Measurements from ENCODE around the gene MXI1. TPM values are rescaled to one million over a fixed set of nuclear protein-coding genes. Genes with fewer than 3 reads are reported as not detected.

Gene MXI1
- total RNA-seq, 1 experiment from 2014 or later: 8.4 TPM

GRCh38 chr10:110285501-110285900 lies 78.1 kb downstream of the MXI1 start:
- Mint-ChIP-seq H3K4me1 (ENCODE audit: low read depth, unreplicated experiment) (no peaks in the 10 kb centered on the region), H3K36me3 (ENCODE audit: insufficient read depth, unreplicated experiment) (peaks cover 15% of the 10 kb centered on the region), H3K4me3 (ENCODE audit: low read depth, unreplicated experiment) (no peak overlapping the region), H3K27ac (ENCODE audit: unreplicated experiment) (no peak overlapping the region), H3K9me3 (ENCODE audit: low read depth, unreplicated experiment) (no peaks in the 10 kb centered on the region), H3K27me3 (ENCODE audit: unreplicated experiment) (no peaks in the 10 kb centered on the region)
- no peak for TF ChIP-seq CTCF (IDR thresholded peaks at IDR 0.05; ENCODE audit: unreplicated experiment)
- no peak for DNase-seq
- CTCF ChIA-PET: no interaction called here
- BruUV-seq (replicated peaks): no TSS peak
- intact Hi-C loops (cut with micrococcal nuclease; ENCODE audit: unreplicated experiment): no loop called here

- Mint-ChIP-seq H3K9me3 (ENCODE audit: low read depth, unreplicated experiment) (no peaks in the 10 kb centered on the region), H3K4me3 (ENCODE audit: low read depth, unreplicated experiment) (no peak overlapping the region), H3K36me3 (ENCODE audit: insufficient read depth, unreplicated experiment) (peaks cover 15% of the 10 kb centered on the region), H3K27me3 (ENCODE audit: unreplicated experiment) (no peaks in the 10 kb centered on the region), H3K4me1 (ENCODE audit: low read depth, unreplicated experiment) (no peaks in the 10 kb centered on the region), H3K27ac (ENCODE audit: unreplicated experiment) (no peak overlapping the region)
- TF ChIP-seq CTCF (IDR thresholded peaks at IDR 0.05; ENCODE audit: unreplicated experiment): no peak
- CTCF ChIA-PET: no interaction called here
- no TSS peak for BruUV-seq (replicated peaks)
- intact Hi-C loops (cut with micrococcal nuclease; ENCODE audit: unreplicated experiment): no loop called here
- no peak for DNase-seq
Measured at GRCh38 chr10:110286841-110287240, 79.4 kb downstream of the MXI1 start.

GRCh38 chr10:110296966-110297365 lies 89.6 kb downstream of the MXI1 start:
- intact Hi-C loops (cut with micrococcal nuclease; ENCODE audit: unreplicated experiment): no loop called here
- peaks cover 10% of the 10 kb centered on the region for H3K4me1 Mint-ChIP-seq (ENCODE audit: low read depth, unreplicated experiment)
- H3K27me3 Mint-ChIP-seq (ENCODE audit: unreplicated experiment): no peaks in the 10 kb centered on the region
- H3K27ac Mint-ChIP-seq (ENCODE audit: unreplicated experiment): peak overlapping the region; percentile 37
- TF ChIP-seq CTCF (IDR thresholded peaks at IDR 0.05; ENCODE audit: unreplicated experiment): no peak
- CTCF ChIA-PET: no interaction called here
- no TSS peak for BruUV-seq (replicated peaks)
- no peak for DNase-seq
- H3K4me3 Mint-ChIP-seq (ENCODE audit: low read depth, unreplicated experiment): no peak overlapping the region
- no peaks in the 10 kb centered on the region for H3K9me3 Mint-ChIP-seq (ENCODE audit: low read depth, unreplicated experiment)
- H3K36me3 Mint-ChIP-seq (ENCODE audit: insufficient read depth, unreplicated experiment): peaks cover 24% of the 10 kb centered on the region

GRCh38 chr10:110300486-110300986 lies 93.1 kb downstream of the MXI1 start:
- H3K27me3 Mint-ChIP-seq (ENCODE audit: unreplicated experiment): no peaks in the 10 kb centered on the region
- DNase-seq: no peak
- intact Hi-C loops (cut with micrococcal nuclease; ENCODE audit: unreplicated experiment): no loop called here
- BruUV-seq (replicated peaks): no TSS peak
- no peak overlapping the region for H3K27ac Mint-ChIP-seq (ENCODE audit: unreplicated experiment)
- no peak for TF ChIP-seq CTCF (IDR thresholded peaks at IDR 0.05; ENCODE audit: unreplicated experiment)
- CTCF ChIA-PET: no interaction called here
- no peak overlapping the region for H3K4me3 Mint-ChIP-seq (ENCODE audit: low read depth, unreplicated experiment)
- H3K36me3 Mint-ChIP-seq (ENCODE audit: insufficient read depth, unreplicated experiment): peaks cover 44% of the 10 kb centered on the region
- peaks cover 10% of the 10 kb centered on the region for H3K4me1 Mint-ChIP-seq (ENCODE audit: low read depth, unreplicated experiment)
- no peaks in the 10 kb centered on the region for H3K9me3 Mint-ChIP-seq (ENCODE audit: low read depth, unreplicated experiment)

All from Calu3 (cell line).